H1 (cell line): ENCODE results near the gene VGLL4.

Source experiments
- CEBPB ChIP-seq: IDR thresholded peaks from 2 replicates; pipeline ENCODE4 v1.6.1; 2012; ENCODE audit warnings: low read depth, low read length
- CREB1 ChIP-seq: IDR thresholded peaks from 2 replicates; pipeline ENCODE4 v1.6.1; 2012; ENCODE audit warnings: inconsistent platforms
- EGR1 ChIP-seq: IDR thresholded peaks from 2 replicates; pipeline ENCODE4 v1.6.1; 2011; ENCODE audit warnings: low read depth, low read length, borderline replicate concordance
- GABPA ChIP-seq: IDR thresholded peaks from 2 replicates; pipeline ENCODE4 v1.6.1; 2011; ENCODE audit warnings: mild to moderate bottlenecking, low read length, moderate library complexity, borderline replicate concordance; ENCODE audit not compliant: insufficient read depth
- GTF2F1 ChIP-seq: IDR thresholded peaks from 2 replicates; pipeline ENCODE4 v1.6.1; 2012; ENCODE audit warnings: low read depth, low read length, improper control_type of control experiment, borderline replicate concordance
- JUN ChIP-seq: IDR thresholded peaks from 2 replicates; pipeline ENCODE4 v1.6.1; 2011; ENCODE audit warnings: low read depth, mild to moderate bottlenecking, improper control_type of control experiment, low read length
- POLR2A ChIP-seq, 2 experiments: IDR thresholded peaks; 1 replicate in 1 of 2; 2 replicates in 1 of 2; pipeline ENCODE4 v1.6.1; 2011; ENCODE audit warnings: low read depth in 2 of 2, low read length in 2 of 2, mild to moderate bottlenecking in 2 of 2; ENCODE audit errors: control extremely low read depth in 1 of 2
- SP2 ChIP-seq: IDR thresholded peaks from 2 replicates; pipeline ENCODE4 v1.6.1; 2012; ENCODE audit warnings: mild to moderate bottlenecking, low read length, inconsistent platforms
- YY1 ChIP-seq: IDR thresholded peaks from 2 replicates; pipeline ENCODE4 v1.6.1; 2011; ENCODE audit warnings: low read depth, mild to moderate bottlenecking, low read length
- ZNF274 ChIP-seq: IDR thresholded peaks from 2 replicates; pipeline ENCODE4 v1.7.0; 2012; ENCODE audit warnings: low read length, borderline replicate concordance; ENCODE audit errors: extremely low read depth
- TF ChIP-seq, protein P1 (sequence below), 3 experiments: IDR thresholded peaks; 1 replicate in 2 of 3; 2 replicates in 1 of 3; pipeline versions ENCODE4 v1.5.1 to v1.6.1; 2011; ENCODE audit warnings: low read length in 3 of 3, mild to moderate bottlenecking in 3 of 3, inconsistent platforms in 2 of 3, low read depth in 1 of 3, moderate library complexity in 1 of 3; ENCODE audit not compliant: insufficient read depth in 1 of 3; ENCODE audit errors: control extremely low read depth in 1 of 3
- TF ChIP-seq, protein P2 (sequence below): IDR thresholded peaks from 2 replicates; pipeline ENCODE4 v1.6.1; 2012; ENCODE audit warnings: inconsistent platforms

DNA sequence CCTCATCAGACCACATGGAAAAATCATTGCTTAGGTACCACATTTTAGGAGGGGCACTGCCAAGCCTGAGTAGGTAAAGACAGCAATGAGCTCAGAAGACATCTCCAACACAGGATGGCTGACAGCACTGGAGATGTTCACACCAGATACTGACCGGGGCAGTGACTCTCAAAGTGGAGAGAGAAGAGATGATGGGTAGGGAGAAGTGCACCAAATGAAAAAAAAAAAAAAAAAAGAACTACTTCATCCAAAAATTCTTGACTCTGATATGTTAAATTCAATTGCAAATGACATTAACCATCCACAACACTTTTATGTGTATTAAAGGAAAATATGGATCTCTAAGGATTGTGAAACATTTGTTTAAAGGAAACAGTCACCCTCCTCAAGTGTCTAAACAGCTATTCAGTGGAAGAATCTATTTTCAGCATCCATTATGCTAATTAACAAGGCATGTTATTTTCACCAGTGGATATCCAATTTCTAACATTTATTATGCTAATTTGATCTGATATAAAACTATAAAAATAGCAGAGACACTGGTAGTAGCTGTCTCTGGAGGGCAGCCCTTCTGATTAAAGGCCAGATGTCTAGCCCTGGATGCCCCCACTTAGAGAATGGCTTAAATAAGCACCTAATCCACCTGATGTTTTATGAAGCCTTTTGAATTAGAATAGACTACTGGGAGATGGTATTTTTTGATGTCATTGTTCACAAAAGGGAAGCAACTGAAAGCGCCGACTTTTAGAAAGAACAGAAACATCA is 48.2 kb upstream of the VGLL4 start:
- TF ChIP-seq YY1, result no peak
- TF ChIP-seq, protein P1, sequence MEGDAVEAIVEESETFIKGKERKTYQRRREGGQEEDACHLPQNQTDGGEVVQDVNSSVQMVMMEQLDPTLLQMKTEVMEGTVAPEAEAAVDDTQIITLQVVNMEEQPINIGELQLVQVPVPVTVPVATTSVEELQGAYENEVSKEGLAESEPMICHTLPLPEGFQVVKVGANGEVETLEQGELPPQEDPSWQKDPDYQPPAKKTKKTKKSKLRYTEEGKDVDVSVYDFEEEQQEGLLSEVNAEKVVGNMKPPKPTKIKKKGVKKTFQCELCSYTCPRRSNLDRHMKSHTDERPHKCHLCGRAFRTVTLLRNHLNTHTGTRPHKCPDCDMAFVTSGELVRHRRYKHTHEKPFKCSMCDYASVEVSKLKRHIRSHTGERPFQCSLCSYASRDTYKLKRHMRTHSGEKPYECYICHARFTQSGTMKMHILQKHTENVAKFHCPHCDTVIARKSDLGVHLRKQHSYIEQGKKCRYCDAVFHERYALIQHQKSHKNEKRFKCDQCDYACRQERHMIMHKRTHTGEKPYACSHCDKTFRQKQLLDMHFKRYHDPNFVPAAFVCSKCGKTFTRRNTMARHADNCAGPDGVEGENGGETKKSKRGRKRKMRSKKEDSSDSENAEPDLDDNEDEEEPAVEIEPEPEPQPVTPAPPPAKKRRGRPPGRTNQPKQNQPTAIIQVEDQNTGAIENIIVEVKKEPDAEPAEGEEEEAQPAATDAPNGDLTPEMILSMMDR (IDR thresholded peaks at IDR 0.05; ENCODE audit: control extremely low read depth in 1 of 3, insufficient read depth in 1 of 3, low read depth in 1 of 3, low read length in 3 of 3), result no peak
- TF ChIP-seq POLR2A (IDR thresholded peaks at IDR 0.05; ENCODE audit: control extremely low read depth in 1 of 2, low read depth in 2 of 2, low read length in 2 of 2), result no peak
- no peak for TF ChIP-seq EGR1
- no peak for TF ChIP-seq CEBPB
- no peak for TF ChIP-seq GABPA
- no peak for TF ChIP-seq SP2
- TF ChIP-seq, protein P2, sequence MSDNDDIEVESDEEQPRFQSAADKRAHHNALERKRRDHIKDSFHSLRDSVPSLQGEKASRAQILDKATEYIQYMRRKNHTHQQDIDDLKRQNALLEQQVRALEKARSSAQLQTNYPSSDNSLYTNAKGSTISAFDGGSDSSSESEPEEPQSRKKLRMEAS, result no peak
- no peak for TF ChIP-seq GTF2F1
- no peak for TF ChIP-seq ZNF274
- TF ChIP-seq JUN, result no peak
- TF ChIP-seq CREB1, result no peak
